HG03571 (cell line): Measurements from ENCODE around the gene CENPP.

Experiments used
- ATAC-seq: cut with Tn5 transposase; IDR thresholded peaks from one replicate; pipeline ENCODE4 v1.9.1; 2021; ENCODE audit not compliant: unreplicated experiment

The CENPP gene

DNA sequence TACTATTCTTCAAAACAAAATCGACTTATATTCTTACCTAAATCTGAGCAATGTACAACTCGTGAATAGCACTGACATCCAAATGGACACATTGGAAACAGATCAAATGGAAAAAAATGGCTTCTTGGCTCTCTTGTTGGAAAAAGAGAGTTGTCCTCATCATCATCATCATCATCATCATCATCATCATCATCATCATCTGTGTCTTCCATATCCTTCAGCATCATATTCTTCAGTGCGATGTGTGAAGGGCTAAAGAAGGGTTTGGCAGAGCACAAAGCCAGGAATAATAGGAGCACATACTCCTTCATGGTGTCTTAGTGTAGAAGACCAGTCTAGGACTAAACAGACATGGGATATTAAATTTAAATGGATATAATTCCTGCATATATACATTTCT is 148.8 kb downstream of the CENPP start:
- no peak for ATAC-seq

DNA sequence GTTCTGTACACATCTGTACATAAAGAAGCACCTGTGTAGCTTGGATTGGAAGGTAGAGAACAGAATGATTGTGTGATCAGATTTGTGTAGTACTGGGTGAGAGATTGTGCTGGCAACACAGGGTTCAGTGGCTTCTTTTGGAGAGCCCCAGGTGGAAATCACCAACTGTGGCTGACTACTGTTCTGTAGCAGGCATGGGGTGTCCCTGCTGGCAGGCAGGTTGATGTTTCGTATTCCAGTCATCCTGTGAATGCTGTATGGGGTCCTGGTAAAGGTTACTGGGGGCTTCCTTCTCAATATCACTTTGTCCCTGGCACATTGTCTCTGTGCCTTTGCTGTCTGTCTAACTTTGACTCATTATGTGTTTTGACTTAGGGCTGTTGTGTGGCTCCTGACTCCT is 151.2 kb downstream of the CENPP start:
- ATAC-seq: no peak

DNA sequence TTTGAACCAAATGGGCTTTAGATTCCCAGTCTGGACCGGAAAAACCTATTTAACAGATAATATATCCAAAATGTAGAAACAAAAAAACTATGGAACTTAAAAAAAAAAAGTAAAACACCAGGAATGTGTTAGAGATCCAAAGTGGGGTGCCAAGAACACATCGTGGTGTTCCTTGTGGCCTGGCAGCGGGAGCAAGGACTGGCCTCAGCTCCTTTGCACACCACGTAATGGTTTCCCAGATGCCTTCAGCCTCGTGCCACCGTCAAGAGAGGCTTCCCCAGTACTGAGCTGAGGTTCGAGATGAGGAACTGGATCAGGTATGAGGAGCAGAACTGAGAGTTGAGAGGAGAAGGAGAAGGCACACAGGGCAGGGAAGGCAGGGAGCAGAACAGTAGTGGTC is 153.0 kb downstream of the CENPP start:
- no peak for ATAC-seq

DNA sequence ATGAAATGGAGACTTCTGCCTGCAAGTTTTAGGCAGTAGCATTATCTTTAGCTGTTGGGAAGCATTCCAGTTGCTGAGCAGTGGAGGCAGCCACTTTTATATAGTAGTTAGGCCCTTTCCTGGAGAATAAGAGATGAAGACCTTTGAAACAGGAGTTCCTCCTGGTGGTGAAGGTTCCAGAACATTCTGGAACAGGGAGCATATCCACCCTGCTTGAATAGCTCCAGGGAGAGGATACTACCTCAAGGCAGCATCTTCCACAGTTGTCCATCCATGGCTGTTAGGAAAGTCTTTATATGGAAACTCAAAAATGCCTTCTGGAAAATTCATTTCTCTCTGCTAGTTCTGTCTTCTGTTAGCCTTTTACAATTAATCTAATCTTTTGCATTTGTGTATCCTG is 153.6 kb downstream of the CENPP start:
- no peak for ATAC-seq

DNA sequence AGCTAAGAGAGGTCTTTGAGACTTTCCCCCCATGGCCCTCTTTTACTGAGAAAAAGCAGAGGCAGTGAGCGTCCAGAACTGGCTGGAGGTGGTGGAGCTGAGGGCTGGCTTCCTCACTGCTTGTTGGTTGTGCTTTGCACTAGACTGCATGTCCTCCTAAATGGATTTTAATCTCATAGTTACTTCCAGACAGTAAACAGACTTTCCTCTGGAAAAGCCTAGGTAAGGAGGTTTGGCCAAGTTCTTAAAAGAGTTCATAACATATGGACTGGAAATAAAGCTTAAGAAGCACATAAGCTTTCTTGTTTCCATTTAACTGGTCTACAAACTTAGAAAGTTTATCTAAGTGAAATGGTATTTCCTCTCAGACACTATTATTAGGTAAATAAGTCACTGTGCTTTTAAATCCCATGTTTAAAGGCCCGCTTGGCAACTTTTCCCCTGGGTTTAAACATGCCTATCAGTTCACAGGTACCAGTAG is 154.6 kb downstream of the CENPP start:
- no peak for ATAC-seq

DNA sequence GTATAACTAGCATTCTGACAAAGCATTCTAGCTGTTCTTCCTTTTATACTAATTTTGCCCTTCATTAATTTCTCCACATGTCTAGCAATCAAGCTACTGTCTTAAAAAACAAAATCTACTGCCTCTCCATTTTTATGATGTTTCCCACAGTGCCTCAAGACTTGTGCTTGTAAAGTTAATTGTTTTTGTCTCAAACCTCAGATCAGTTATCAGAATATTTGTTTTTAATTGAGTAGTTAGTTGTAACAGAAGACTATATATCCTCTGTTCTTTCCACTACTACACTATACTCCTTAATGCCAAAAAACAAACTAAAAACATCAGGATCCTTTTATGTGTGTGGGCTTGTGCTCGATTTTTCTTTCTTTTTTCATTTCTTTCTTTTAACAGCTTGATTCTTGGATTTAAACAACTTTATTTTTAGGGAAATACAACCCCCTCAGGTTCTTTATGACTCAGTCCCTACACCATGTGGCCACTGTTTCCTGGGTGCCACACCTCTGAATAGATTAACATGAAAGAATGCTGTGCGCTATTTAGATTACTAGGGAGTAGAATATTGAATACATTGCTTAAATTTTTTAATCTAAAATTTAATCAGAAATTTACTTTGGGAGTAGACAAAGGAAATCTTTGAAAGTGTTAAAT is 155.4 kb downstream of the CENPP start:
- peak; percentile 62 for ATAC-seq

DNA sequence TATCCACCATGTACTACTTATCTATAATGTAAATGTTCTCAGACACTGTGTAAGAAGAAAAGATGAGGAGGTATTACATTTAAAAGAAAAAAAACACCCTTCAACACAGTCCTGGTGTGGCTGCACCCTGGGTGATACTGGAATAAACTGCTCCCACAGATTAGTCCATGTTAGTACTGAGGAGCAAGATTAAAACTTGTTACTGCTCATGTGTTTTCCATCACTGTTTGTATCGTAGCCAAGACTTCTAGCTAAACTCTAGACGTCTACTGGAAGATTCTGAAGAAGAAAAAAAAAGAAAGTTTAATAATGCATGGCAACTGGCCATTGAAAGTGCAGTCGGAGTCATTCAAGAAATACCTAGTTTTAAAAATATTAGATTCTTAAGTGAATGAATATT is 156.6 kb downstream of the CENPP start, which contains the start of gene ASPN:
ASPN (minus strand) TSS at position 178 of the 400 bp plus-strand sequence.
- no peak for ATAC-seq

DNA sequence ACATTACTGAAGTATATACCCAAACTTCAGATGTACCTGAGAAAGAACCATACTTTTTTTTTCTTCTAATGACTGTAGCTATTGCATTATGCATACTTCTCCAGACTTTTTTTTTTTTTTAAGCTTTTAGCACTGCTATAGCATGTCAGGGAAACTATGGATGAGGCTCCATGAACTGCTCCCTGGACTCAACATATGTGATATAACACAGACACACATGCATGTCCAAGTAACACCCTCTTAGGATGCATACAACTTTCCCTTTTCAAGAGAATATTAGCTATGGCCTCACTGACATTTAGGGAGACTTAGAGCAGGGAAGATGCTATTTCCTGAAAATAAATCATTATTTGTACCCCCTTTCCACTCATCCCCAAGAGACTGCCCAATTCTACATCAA is 157.1 kb downstream of the CENPP start:
- no peak for ATAC-seq

DNA sequence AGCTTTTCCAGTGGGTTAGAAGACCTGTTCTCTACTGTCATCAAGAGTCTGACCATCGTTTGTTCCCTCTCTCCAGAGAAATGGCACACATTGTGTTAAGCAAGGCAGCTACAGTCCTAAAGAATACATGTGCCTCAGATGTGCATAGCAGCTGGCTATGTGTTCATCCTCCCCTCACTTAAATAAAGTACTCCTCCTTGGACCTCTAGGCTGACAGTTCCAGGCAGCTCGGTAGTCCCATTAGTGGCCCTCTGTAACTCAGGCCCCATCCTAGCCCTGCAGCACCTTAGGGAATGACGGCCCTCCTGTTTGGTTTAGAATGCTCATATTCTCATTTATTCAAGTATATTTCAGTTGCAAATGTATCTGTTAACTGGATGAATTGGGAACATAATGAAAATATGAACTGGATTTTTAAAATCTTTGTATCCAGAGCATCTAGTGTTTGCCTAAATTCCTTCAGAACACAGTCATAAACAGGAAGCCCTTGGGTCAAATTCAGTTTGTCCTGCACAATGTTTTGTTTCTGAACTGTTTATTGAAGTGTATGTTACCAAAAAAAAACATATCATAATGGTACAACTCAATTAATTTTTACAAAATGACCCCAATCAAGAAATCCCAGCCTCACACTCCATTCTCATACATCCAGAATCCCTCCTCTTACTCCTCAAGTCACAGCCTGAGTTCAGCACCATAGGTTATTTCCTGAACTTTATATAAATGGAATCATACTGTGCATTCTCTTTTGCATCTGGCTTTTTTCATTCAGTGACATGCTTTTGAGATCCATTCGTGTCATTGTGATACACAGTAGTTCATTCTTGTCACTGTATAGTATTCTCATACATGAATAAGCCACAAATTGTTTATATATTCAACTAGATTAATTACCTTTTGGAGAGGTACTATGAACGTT is 158.1 kb downstream of the CENPP start:
- no peak for ATAC-seq

DNA sequence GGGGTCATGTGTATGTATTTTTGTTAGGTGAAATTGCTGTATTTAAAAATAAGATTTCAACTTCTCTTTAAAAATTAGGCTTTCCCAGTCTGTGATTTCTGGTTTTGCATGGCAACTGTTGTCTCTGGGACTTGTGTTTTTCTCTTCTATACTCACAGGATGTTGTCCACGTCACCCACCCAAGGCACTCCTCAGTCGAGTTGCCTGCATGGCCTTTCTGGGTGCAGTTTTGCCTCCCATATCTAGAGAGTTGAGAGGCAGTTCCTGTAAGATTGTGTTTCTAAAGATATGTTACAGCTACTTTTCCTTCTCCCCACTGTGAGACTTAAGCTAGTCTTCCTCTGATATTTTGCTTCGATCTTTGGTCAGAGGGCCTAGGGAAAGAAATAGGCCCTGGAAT is 158.8 kb downstream of the CENPP start:
- ATAC-seq: no peak

DNA sequence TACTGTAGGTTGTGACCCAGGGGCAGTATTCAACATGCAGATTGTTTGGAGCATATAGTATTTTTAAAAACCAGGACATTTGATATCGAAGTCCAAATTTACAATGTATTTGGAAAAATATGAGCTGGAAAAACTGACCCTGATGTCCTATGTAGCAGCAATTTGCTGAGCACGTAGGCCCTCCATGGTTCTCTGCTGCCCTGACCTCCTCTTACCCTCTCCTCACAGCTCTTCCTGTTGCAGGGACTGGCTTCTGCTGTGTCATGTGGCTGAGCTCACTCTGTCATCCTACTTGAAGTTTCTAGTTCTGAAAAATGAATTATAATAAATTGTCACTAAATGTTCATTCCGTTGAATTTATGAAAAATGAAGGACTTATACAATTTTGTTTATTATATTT is 160.6 kb downstream of the CENPP start:
- no peak for ATAC-seq

DNA sequence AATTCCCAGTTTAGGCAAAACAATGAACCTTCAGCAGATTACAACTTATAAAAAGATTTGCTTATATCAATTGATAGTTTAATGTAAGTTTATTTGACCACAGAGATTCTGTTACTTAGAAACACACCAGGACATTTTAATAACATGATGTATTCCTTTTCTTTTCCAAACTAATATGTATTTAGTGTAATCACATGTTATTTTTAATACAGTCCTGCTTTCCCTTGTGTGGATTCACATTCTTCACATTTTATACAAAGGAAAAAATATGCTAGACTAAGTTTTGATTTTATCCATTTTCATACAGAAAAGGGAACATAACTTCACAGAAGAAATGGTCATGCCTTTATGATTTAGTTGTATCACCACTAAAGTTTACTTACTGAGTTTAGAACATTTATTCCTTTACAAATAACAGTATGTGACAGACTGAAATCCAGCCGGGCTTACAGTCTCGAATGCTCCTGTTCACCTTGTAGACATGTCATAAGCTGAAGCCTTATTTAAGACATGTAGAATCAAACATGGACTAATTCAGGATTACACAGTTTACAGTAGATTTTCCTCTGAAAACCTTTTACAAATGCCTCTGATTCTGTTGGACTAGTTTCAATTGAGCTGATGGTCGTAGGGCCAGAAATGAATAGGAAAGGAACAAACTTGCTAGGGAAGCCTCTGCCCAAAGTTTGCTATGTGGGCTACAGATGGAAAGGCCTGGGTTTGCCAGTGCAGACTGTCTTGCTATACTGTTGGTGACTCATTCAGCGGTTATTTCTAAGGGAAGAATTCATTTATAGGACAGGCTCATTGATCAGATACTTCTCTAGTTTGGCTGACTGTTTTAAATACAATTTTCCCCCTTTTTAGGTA is 163.2 kb downstream of the CENPP start:
- ATAC-seq: no peak

DNA sequence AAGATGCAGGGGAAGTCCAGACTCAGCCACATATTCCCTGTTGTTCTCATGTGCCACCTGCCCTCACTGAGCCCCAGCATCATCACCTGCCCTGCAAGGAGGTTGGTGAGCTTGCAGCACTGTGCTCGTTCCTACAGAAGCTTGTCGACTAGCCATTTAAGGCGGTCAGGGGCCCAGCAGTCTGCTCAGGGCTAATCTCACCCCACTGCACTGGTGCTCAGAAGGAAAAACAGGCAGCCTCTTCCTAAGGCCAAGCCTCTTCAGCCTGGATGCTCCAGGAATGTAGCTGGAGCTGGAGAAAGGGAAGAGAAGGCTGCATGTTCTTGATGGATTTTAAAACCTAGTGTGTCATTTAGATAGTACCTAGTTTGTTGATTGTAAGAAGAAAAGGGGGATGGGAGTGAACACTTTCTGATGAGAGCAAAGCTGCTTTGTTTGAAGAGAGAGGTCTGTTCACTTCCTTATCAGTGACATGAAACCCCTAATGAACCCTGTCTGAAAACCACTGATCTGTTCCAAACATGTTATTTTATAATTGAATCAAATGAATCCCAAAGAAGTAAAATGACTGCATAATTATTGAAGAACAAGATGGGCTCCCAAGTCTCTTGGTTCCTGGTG is 167.1 kb downstream of the CENPP start:
- no peak for ATAC-seq

DNA sequence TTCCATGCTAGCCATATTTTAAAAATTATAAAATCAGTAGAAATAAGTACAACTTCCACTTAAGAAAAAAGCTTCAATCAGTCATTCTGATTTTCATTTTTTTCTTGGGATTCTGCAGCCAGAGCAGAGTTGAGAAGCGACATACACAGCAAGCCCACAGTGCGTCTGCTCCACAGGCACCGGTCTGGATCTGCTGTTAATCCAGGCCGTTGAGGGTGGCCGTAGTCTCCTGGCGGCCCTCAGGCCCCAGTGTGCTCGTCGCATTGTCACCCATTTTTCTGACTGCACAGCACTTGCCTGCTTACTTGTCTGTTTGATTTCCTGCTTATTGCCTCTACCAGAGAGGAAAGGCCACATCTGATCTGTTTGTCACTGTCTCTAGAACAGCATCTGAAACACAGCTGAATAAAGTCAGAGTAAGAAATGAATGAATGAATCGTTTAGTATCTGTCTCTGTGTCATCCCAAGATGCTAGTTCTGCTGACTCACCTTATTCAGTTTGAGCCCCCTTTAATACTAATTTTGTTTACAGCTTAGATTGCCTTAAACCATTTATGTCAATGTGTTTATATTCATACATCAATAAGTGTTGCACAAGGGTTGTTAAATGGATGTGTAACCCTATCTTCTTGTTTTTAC is 168.1 kb downstream of the CENPP start:
- no peak for ATAC-seq

DNA sequence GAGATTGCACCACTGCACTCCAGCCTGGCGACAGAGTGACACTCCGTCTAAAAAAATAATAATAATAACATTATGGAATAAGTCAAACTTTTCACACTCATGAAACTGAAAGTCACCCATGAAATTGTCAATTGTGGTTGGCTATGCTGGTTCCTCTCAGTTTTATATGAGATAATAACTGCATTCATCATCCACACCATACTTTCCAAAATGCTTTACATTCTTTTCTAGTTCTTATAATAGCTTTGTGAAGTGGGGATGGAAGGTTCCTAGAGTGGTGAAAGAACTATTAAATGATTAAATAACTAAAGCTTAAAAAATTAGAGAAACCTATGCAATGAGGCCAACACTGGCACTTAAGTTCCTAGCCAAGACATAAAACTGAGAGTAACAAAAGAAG is 169.1 kb downstream of the CENPP start:
- ATAC-seq: no peak

DNA sequence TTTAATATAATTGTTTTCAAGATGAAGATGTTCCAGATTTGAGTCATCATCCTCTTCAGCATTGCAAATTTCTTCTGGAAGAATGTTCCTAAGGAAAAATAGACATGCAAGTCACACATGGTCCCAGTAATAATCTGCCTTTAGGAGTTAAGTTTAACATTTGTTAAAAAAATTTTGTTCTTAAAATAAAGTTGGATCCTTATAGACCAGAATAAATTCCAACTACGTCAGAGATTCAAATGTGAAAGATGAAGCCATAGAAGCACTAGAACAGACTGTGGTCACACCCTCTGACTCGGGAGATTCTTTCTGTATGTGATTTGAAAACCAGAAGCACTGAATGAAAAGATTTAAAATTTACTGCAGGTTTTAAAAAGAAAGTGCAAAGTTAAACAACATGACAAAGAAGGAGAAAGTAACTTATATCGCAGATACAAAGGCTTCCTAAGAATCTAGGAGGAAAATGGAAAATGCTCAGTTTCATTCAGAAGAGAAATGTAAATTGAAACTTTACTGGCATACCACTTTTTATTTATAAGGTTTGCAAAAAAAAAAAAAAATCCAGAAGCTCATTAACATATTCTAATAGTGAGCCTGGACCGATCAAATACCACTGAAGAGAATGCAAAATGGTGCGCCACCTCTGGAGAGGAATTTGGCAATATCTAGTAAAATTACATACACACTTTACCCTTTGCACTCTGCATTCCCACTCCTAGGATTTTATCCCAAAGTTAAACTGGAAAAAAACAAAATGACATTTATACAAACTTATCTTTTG is 170.8 kb downstream of the CENPP start:
- no peak for ATAC-seq

DNA sequence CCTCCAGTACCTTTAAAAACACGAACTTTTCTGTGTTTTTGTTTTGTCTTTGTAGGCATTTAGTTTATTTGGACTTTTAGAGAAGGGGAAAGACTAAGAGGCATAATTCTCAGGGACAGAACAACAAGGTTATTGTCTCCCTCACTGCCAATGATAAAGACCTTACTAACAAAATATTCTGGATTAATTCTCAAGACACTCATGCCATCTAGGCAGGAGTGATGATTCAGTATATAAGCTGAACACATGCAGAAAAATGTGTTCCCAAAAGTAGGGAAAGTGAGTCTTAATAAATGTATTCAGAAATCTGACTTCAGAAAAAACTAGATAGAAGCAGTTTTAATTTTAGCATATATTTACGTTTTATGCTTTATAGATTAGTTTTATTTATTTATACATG is 173.9 kb downstream of the CENPP start:
- no peak for ATAC-seq

DNA sequence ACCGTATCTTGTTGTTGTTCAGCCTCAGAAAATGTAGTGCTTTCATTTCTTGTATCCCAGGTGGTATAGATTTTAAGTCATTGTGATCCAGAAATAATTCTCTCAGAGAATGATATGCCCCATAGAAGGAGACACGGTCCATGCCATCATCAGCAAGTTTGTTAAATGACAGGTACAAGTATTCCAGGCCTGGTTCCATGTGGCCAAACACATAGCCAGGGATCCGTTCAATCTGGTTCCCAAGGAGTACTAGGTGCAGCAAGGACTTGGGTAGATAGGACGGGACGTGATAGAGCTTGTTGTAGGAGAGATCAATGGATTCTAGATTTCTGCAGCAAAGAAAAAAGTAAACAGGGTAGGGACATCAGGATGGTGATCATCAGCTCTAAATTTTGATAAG is 175.0 kb downstream of the CENPP start:
- ATAC-seq: no peak

DNA sequence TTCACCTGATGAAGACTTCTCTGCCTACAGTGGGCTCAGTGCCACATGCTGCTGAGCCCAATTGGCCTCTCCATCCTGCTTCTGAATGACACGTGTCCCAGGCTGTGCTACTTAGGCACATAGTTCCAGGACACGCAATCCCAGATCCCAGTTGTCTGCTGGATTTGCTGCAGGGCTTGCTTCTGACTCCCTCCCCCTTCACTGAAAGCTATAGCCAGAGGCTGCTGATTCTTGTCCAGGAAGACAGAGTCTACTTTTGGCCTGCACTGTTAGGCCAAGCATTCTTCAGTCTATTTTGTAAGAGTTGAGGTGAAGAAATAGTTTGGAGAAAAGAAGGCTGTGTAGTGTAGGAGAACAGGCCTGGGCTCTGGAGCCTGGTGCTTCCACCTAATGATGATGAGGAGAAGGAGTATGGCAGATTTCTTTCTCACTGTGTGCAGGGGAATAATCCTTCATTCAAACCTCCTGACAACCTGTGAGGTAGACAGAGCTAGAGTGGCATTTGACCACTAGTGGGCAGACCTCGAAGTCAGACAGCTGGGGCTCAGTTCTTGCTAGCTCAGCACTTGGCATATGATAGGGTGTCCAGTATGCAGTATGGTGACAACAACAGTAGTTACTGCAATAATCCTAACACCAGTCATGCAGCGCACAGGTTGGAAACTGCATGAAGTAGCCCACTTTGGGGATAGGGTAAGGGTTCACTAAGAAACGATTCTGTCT is 176.1 kb downstream of the CENPP start:
- no peak for ATAC-seq
